ENCODE results near the gene PBX4.

DNA sequence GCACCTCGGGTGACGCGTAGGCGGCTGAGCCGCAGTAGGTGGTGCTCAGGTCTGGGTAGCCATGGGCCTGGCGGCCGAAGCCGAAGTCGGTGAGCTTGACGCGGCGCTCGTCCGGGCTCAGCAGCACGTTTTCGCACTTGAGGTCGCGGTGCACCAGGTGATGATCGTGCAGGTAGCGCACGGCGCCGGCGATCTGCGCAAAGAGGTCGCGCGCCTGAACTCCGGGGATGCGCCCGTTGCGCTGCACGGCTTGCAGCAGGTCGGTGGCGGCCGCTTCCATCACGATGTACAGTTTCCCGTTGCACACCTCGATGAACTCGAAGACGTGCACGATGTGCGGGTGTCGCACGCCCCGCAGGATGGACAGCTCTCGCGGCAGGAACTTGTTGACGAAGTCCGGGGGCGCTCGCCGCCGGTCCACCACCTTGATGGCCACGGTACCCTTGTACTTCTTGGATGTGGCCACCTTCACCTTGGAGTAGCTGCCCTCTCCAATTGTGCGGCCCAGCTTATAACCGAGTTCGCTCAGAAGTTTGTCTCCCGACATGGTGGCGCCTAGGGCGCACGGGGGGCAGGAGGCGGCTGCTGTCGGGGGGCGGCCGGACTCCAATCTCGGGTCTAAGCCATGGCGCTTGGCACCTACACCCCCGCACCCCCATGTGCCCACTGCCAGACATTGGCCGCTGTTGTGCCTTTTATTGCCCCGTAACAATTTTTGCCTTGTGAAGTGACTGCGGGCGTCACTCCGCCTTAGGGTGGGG lies 103.4 kb downstream of the PBX4 start, which contains the start of gene TSSK6:
- TF ChIP-seq POLR2A (IDR thresholded peaks at IDR 0.05), result no peak
- TF ChIP-seq, protein P1, sequence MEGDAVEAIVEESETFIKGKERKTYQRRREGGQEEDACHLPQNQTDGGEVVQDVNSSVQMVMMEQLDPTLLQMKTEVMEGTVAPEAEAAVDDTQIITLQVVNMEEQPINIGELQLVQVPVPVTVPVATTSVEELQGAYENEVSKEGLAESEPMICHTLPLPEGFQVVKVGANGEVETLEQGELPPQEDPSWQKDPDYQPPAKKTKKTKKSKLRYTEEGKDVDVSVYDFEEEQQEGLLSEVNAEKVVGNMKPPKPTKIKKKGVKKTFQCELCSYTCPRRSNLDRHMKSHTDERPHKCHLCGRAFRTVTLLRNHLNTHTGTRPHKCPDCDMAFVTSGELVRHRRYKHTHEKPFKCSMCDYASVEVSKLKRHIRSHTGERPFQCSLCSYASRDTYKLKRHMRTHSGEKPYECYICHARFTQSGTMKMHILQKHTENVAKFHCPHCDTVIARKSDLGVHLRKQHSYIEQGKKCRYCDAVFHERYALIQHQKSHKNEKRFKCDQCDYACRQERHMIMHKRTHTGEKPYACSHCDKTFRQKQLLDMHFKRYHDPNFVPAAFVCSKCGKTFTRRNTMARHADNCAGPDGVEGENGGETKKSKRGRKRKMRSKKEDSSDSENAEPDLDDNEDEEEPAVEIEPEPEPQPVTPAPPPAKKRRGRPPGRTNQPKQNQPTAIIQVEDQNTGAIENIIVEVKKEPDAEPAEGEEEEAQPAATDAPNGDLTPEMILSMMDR (IDR thresholded peaks at IDR 0.05 in 8 of 11, conservative IDR thresholded peaks at IDR 0.05 in 3 of 11), result no peak
